NB4 (cell line): ENCODE data around the gene BNC2.

ENCODE experiments used
- DNase-seq: peaks from one replicate; pipeline ENCODE4 v3.0.0; 2010; ENCODE audit warnings: low read depth
- H3K4me3 ChIP-seq: one replicate; pipeline ENCODE4 v1.5.1; 2011; ENCODE audit warnings: mild to moderate bottlenecking, low read depth, low read length, moderate library complexity
- CTCF ChIP-seq: IDR thresholded peaks from one replicate; pipeline ENCODE4 v1.5.1; 2012; ENCODE audit warnings: low read depth, low read length
- MAX ChIP-seq: IDR thresholded peaks from 2 replicates; pipeline ENCODE4 v1.6.1; 2011; ENCODE audit warnings: low read depth, low read length
- MYC ChIP-seq: IDR thresholded peaks from 2 replicates; pipeline ENCODE4 v1.6.1; 2011; ENCODE audit warnings: low read depth, low read length
- POLR2A ChIP-seq: IDR thresholded peaks from 2 replicates; pipeline ENCODE4 v1.6.1; 2011; ENCODE audit warnings: mild to moderate bottlenecking; ENCODE audit not compliant: insufficient read length; ENCODE audit errors: extremely low read depth

BNC2 gene

GRCh38 chr9:16755467-16756160 lies 114.9 kb downstream of the BNC2 start:
- TF ChIP-seq MAX (no peak), POLR2A (no peak), MYC (no peak), CTCF (no peak)
- H3K4me3 ChIP-seq = no peak overlapping the region
- DNase-seq = no peak

- TF ChIP-seq POLR2A (no peak), MYC (no peak)
- DNase-seq = no peak
Observed at GRCh38 chr9:16754662-16755061, 115.8 kb downstream of the BNC2 start.

GRCh38 chr9:16753256-16753655 lies 117.2 kb downstream of the BNC2 start:
- no peak overlapping the region for H3K4me3 ChIP-seq
- TF ChIP-seq CTCF = no peak
- DNase-seq = no peak

More at GRCh38 chr9:16754662-16755061, 115.8 kb downstream of the BNC2 start:
- H3K4me3 ChIP-seq = no peak overlapping the region

- no peak overlapping the region for H3K4me3 ChIP-seq
- TF ChIP-seq MYC (no peak), MAX (no peak), CTCF (no peak), POLR2A (no peak)
Observed at GRCh38 chr9:16752601-16753000, 117.9 kb downstream of the BNC2 start.

GRCh38 chr9:16750553-16750952 lies 119.9 kb downstream of the BNC2 start:
- no peak overlapping the region for H3K4me3 ChIP-seq
- no peak for DNase-seq
- TF ChIP-seq MYC (no peak), POLR2A (no peak), CTCF (no peak), MAX (no peak)

More at GRCh38 chr9:16752601-16753000, 117.9 kb downstream of the BNC2 start:
- DNase-seq = no peak

- no peak for TF ChIP-seq CTCF
- no peak for TF ChIP-seq MYC
- no peak overlapping the region for H3K4me3 ChIP-seq
- DNase-seq = no peak
Observed at GRCh38 chr9:16745359-16745758, 125.1 kb downstream of the BNC2 start.
